HG02870 (cell line): ENCODE results near the gene HHAT.

Experiments
- ATAC-seq: cut with Tn5 transposase; IDR thresholded peaks from one replicate; pipeline ENCODE4 v1.9.1; 2021; ENCODE audit warnings: mild to moderate bottlenecking, moderate library complexity; ENCODE audit not compliant: unreplicated experiment

Gene HHAT

DNA sequence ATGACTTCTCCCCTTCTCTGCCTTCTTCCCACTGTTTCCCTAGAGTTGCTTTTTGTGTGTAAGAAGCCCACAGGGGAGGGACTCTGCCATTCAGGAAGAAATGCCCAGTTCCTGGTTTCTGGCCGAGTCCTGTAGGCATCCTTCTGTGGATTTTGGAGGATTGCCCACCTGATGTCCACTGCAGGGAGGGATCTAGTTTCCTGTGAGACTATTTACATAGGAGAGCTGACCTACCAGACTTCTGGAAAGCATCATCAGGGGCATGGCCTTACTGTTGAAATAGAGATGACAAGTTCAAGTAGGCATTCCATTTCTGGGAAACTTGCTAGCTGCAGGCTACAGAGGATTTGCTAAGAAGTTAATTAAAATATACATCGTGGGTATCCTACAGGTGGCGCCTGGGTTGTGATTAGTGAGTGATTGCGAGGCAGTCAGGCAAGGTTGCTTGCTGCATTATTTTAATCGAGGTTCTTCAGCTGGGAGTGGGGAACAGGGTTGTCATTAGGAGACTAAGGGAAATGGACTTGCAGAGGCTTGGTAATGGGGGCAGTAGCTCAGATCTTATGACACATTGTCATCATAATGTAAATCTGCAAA, 148.7 kb downstream of the HHAT start:
- ATAC-seq: no peak

DNA sequence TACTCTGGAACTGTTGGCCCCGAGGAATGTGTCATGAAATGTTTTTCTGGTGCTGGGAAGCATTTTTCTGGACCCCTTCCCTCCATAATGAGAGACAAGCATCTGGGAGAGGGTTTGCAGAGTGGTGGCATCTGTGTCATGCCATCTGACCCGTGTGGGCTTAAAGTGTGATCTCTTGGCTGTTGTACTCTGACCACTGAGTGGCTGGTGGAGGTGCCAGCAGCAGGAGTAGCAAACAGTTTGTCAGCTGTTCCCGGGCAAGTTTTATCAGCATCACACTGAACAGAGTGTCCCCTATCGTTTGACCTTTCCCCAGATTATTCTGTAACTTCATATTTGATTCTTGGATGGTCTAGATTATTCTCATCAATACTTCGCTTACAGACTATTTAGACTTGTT, 150.1 kb downstream of the HHAT start:
- no peak for ATAC-seq

DNA sequence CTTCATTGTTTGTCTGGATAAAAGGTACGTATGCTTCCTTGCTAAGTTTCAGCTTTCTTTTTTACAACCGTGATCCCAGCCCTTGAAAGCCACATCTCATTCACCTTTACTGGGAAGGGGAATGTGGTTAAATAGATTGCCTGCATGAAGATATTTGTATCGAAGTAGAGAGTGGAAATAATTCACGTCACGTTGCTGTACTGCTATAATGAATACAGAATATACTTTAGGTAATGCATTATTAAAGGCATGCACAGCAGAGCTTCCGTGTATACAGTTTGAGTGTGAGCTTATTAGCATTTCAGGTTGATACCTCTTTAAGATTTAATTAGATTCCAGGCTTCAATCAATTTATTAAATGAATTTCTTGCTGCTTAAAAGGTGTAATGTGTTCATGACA, 153.8 kb downstream of the HHAT start:
- ATAC-seq: no peak

DNA sequence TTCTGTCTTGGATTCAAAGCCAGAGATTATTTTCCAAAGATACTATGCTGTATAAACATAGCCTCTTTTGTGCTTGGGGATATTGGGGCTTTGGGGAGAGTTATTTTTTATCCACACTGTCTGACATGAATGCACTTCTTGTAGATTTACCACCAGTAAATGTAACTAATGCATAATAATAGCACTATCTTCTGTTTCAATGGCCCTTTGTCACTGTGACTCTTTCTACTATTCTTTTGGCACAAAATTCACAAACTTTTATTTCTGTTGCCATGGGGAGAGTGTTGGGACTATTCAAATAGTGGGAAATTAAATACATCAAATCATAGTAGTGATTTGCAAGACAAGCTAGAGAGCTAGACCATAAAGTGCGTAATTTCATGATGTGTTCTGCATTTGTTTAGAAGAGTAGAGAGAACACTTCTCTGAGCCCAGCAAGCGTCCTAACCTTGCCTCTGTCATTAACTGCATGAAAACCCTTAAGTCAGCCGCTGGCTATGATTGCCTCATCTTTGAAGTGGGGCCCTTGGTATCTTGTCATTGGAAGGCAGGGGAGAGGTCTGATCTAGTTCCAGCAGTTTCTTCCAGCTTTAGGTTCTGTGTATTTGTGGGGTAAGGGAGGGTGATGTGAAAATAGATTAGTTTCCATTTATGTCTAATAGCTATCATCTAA, 154.4 kb downstream of the HHAT start:
- ATAC-seq: no peak

DNA sequence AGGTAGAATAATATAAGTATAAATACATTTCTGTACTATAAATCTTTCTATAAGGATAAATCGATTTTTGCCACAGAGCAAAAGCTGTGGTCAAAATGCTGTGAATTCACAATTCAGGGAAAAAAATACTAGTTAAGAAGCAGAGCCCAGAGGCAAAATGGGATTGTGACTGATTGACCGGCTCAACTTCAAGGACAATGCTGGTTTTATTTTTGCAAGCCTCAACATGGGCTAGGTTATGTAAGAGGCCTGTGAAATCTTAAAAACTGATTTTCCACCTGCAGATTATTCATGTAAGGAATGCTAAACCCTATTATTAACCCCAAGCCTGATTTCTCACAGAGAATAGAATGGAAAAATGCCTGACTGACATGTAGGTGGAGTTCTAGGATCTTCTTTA, 155.1 kb downstream of the HHAT start:
- ATAC-seq: no peak

DNA sequence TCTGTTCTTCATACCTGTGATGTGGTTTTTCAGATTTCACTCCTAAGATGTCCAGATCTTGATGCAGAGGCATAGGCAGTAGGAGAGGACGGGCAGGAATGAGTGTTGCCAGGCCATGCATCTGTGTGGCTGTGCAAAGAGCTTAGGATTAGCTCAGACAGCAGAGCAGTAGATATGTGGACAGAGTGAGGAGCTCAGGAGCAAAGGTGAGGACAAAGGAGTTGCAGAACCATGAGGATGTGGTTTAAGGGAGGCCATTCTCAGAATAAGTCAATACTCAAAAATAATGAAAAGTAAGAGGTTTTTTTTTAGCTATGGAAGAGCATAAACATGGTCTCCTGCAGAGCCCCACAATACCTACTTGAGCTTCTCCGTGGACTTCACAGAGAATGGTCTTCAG, 158.3 kb downstream of the HHAT start:
- no peak for ATAC-seq

DNA sequence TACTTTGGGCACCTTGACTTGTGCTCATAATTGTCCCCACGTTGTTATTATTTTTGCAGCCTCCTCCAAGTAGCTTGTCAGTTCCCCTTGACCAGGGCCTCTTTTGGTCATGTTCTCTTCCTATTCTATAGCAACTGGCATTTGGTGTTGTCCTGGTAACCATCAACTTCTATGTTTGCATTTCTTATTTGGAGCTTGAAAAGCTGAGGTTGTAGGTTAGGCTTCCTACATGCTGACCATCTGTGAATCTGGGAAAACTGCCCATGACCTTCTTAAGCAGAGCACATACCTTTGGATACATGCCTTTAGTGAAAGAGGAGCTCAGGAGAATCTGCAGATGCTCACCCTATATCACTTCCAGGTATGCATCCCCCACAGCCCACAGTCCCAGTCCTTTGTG, 160.8 kb downstream of the HHAT start:
- ATAC-seq: no peak

DNA sequence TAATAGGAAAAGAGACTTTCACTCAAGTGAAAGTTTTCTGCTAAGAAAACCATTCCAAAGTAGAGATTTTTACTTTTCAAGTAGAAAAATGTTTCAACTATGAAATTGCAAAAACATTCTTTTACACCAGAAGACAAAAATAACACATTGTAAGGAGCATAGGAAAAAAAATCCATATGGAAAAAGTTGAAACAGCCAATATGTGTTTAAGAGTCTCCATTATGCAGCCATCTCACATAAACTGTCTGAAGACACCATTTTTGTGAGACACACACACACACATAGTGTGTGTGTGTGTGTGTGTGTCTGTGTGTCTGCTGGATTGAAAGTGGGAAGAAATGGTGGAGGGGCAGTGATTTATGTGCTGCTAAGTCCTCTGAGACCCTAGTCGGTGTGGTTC, 162.1 kb downstream of the HHAT start:
- no peak for ATAC-seq

DNA sequence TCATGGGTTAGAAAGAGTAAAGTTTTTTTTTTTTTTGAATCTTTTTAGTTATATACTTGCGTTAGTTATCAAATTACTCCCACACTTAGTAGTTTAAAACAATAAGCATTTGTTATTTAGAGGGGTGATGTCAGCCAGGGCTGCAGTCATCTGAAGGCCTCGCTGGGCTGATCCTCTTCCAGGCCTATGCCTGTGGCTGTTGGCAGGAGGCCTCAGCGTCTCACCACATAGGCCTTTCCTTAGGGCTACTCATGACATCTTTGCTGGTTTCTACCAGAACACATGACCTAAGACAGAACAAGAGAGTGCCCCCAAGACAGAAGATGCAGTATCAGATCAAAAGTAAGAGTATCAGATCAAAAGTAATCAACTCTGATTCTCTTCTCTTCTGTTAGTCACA, 167.4 kb downstream of the HHAT start:
- ATAC-seq: no peak

DNA sequence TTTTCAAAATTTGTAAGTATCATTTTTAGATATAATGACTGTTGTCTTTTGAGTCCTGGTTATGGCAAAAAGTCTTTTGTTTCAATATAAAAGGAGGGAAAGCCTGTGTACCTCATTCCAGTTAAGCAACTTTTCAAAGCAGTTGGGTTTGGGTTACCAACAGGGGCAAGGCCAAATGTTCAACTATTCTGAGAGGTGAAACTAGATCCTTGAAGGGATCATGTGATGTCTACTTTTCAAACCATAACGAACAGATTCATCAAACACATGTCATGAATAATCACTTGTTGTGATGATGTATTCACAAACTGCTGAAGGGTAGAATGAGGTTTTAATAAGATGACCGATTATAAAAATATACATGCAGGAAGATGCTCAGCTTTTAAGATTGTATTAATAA, 171.3 kb downstream of the HHAT start:
- ATAC-seq: no peak

DNA sequence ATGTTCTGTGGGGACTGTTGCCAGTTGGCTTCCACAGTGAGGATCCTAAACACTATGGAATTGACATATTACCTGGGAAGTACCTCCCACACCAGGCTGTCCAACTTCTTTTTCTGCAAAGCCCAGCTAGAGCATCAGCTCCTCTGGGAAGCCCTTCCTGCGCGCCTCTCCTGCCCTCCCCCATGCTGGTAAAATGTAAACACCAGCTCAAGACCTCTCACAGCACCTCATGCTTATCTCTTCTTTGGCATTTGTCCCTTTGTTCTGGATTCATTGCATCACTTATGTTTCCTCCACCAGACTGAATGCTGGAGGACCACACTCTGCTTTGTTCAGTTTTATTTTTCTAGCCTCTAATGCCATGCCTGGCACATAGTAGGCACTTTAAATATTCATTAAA, 172.1 kb downstream of the HHAT start:
- ATAC-seq: no peak

DNA sequence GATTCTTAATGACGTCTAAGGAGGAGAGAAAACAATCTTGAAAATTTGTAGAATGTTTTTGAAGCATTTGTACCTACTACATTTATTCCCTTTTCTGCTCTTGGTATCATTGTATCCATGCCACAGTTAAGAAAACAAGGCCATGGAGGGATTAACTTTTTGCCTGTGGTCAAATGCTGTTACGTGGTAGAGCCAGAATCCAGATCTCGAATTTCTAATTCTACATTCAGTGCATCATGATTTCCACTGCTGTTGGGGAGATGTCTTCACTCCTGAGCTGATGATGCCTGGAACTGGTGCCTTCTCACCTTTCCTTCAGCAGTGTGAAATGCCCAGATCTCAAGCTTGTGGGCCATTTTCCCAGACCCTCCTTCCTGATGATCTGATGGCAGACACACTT, 175.6 kb downstream of the HHAT start:
- no peak for ATAC-seq

DNA sequence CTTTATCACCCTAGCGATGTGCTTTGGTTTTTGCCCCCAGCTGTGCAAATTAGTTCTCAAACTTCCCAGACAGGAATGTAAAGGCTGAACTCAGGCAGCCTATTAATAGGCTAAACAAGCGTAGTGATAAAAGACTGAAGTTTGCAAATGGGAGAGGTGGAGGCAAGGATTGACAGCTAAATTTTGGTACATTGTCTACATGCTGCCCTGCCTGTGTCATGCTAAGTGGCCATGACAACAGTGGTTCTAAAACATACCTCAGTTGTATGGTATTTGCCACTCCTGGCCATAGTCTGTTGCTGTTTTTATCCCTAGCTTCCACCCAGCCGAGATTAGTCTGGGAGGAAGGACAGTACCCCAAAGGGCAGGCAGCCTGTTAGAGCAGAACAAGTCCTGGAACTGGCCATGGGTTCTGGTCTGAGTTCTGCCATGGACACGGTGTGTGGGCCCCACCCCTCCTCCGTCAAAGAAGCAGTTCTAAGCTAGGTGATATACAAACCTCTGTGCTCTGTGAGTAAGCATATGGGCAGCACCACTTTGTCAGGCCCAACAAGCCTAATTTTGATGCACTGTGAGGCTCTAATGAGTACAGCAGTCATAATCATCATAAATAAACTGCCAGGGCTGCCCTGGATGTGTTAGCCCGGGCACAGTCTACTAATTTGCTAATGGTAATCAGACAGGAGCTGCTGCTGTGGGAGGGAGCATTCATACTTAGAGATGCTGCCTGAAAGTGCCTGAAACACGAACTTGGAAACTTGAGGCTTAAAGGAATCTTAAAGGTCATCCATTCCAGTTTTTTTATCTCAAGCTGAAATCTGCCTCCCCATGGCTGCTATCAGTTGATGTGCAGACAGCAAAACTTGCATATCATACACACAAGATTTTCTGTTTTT, 177.1 kb downstream of the HHAT start:
- no peak for ATAC-seq

DNA sequence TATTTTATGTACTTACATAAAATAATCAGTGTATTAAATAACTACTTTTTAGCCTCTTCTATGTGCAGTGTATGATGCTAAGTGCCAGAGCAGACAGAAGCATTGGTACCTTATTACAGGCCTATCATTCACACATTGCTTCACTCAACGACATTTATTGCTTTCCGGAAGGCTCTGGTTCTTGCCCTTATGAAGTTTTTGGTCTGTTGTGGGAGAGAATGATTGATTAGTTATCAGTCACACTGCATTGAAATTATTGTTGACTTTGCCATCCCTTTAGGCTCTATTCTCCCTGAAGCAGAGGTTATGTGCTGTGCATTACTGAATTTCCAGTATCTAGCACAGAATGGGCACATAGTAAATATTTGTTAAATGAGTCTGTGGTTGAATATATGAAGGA, 178.0 kb downstream of the HHAT start:
- ATAC-seq: no peak

DNA sequence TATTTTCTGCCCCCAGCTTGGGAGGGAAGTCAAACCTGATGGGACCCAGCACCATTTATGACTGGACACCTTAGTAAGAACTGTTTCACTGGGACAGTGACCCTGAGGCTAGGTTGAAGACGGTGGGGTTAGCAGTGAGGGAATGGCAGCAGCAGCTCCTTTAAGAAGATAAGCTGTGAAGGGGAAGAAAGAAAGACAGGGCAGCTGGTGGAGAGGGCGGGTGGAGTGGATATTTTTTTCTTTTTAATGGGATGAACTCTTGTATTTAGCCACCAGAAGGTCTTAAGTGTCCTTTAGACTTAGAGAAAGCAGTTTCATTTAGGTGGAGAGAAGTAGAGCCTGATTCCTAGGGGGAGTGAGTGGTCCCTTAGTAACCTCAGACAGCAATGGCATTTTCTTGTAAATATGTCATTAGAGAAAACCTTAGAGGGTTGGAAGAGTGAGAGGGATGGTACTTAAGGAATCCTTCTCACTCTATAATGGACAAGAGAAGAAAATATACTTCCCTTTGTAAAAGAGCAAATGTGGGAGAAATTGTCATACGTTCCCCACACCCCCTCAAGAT, 187.5 kb downstream of the HHAT start:
- no peak for ATAC-seq

DNA sequence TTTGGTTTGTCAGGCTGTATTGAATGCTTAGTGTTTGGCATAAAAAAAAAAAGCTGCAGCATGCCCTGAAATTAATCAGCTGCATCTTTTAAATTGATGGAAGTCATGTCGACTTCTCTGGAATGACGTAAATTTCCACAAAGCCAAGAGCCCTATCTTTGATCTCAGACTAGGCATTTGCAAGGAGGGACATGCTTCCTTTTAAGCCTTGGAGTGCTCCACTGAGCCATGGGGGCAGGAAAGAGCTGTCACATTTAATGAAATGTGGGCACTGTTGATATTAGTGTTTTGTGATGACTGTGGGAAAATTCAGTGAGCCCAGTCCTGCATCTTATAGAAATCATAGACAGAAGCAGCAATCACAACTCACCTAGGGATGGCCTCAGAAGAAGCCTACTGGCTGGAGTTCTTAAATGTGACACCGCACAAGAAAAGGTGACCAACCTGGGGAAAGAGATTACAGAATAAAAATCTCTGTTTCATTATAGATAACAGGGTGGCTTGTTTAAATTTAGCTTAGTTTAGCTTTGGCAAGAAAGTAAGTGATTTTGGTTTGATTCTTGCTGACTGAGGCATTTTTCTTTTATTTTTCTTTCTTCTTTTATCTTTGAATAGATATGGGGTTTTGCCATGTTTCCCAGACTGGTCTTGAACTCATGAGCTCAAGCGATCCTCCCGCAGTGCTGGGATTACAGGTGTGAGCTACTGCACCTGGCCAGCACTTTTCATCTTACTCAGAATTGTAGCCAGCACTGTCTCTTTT, 188.2 kb downstream of the HHAT start:
- ATAC-seq: no peak

DNA sequence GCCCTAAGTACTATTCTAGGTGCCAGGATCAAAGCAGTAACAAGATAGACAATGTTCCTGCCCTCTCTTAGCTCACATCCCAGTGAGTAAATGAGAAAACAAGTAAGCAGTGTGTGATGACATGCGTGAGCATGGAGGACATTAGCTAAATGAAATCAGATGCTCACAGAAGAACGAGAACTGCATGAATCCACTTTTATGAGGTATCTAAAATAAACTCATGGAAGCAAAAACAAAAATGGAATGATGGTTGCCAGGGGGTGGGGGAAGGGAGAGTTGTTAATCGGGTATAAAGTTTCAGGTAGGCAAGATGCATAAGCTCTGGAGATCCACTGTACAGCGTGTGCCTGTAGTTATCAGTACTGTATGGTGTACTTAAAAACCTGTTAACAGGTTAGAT, 195.1 kb downstream of the HHAT start:
- ATAC-seq: no peak

DNA sequence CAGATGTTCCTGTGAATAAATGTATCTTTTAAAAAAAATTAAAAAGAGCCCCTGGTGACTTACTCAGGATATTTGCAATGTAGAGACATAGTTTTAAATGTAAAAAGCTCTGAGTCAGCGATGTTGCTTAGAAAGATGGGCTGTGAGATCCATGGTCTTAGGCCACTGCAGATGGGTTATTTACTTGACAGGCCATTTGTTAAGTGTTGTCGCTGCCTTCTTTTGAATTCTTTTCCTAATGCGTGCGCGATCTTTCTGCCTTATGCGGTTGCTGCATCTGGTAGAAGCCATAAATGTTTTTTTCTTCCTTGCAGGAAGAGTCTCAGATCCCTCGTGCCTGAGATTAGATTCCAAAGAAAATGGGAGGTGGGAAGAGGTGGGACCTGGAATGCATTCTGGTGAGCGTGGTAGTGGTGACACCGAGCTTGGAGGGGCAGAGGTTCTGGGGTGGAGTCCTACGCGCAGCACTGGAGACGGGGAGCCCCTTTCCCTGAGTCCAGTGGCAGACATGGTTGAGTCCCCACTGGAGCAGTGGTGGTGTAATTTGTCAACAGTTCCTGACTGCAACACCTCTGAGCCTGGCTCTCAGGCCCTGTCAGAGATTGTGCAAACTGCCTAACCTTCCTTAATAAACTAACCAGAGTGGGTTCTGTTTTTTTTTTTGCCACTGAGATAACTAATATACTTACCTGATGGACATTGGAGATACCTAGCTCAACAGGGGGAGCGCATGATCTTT, 197.2 kb downstream of the HHAT start:
- no peak for ATAC-seq

DNA sequence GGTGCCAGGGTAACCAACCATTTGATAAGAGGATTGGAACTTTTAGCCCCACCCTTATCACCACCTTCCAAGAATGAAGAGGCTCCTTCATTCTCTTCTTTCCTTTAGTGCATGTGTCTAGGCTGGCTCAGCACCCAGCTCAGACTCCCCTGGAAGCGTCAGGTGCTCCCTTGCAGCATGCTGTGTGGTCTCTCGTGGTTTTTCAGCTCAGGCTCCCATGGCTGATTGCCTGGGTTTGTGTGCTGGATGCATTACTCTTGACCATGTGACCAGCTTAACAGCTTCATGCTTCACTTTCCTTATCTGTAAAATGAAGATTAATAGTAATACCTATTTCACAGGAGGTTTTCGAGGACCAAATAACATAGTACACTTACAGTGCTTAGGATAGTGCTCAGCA, 198.4 kb downstream of the HHAT start:
- ATAC-seq: no peak

DNA sequence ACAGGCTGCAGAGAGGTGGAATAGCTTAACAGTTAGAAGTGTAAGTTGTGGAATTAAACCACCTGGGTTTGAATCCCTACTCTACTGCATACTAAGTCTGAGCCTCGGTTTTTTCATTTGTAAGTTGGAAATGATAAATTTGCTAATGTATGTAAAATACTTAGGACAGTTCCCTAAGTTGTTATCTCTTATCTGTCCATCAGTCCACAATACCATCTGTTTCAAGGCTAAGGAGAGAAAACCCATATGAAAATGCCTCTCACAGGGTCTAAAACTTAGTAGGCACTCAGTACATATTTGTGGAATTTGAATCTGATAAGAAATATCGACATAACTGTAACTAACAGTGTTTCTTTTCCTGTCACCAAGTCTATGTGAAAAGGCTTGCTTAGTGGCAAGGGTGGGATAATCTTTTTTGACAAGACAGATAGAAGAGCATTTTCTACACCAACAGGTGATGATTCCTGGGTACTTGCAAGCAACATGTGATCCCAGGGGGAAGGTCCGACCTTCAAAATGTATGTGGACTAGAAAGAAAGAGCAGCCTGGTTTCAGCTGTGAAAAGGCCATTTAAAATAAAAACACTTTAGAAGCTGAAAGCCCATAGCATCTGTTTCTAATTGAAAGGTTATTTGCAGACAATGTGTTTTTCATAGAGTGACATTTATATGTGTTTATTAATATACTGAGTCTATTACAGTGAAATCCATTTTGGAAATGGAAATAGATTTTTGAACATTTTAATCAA, 202.9 kb downstream of the HHAT start:
- ATAC-seq: no peak
